ENCODE measurements around the gene ITPR1.

Gene ITPR1

GRCh38 chr3:4818164-4818563 is 325.0 kb downstream of the ITPR1 start:
- TF ChIP-seq SIN3A (IDR thresholded peaks at IDR 0.05; ENCODE audit: borderline replicate concordance, insufficient read depth, low read length) (no peak), POLR2AphosphoS5 (IDR thresholded peaks at IDR 0.05; ENCODE audit: low read depth, low read length) (no peak), TAF1 (IDR thresholded peaks at IDR 0.05; ENCODE audit: borderline replicate concordance, insufficient read depth, low read length) (no peak), REST (IDR thresholded peaks at IDR 0.05; ENCODE audit: insufficient read depth in 1 of 2, low read depth in 2 of 2, low read length in 2 of 2) (no peak), FOXP2 (optimal IDR thresholded peaks at IDR 0.05; ENCODE audit: borderline replicate concordance, extremely low read depth, extremely low read length, insufficient read depth) (no peak)

- TF ChIP-seq SIN3A (IDR thresholded peaks at IDR 0.05; ENCODE audit: borderline replicate concordance, insufficient read depth, low read length) (no peak), FOXP2 (optimal IDR thresholded peaks at IDR 0.05; ENCODE audit: borderline replicate concordance, extremely low read depth, extremely low read length, insufficient read depth) (no peak), REST (IDR thresholded peaks at IDR 0.05; ENCODE audit: insufficient read depth in 1 of 2, low read depth in 2 of 2, low read length in 2 of 2) (no peak), TAF1 (IDR thresholded peaks at IDR 0.05; ENCODE audit: borderline replicate concordance, insufficient read depth, low read length) (no peak), POLR2AphosphoS5 (IDR thresholded peaks at IDR 0.05; ENCODE audit: low read depth, low read length) (no peak)
Observed at GRCh38 chr3:4818986-4819693, 326.0 kb downstream of the ITPR1 start.

GRCh38 chr3:4819746-4820145 is 326.6 kb downstream of the ITPR1 start:
- no peak for TF ChIP-seq SIN3A (IDR thresholded peaks at IDR 0.05; ENCODE audit: borderline replicate concordance, insufficient read depth, low read length)
- TF ChIP-seq TAF1 (IDR thresholded peaks at IDR 0.05; ENCODE audit: borderline replicate concordance, insufficient read depth, low read length) = no peak
- no peak for TF ChIP-seq REST (IDR thresholded peaks at IDR 0.05; ENCODE audit: insufficient read depth in 1 of 2, low read depth in 2 of 2, low read length in 2 of 2)
- TF ChIP-seq POLR2AphosphoS5 (IDR thresholded peaks at IDR 0.05; ENCODE audit: low read depth, low read length) = no peak
- no peak for TF ChIP-seq FOXP2 (optimal IDR thresholded peaks at IDR 0.05; ENCODE audit: borderline replicate concordance, extremely low read depth, extremely low read length, insufficient read depth)

- TF ChIP-seq TAF1 (IDR thresholded peaks at IDR 0.05; ENCODE audit: borderline replicate concordance, insufficient read depth, low read length) (no peak), REST (IDR thresholded peaks at IDR 0.05; ENCODE audit: insufficient read depth in 1 of 2, low read depth in 2 of 2, low read length in 2 of 2) (no peak), FOXP2 (optimal IDR thresholded peaks at IDR 0.05; ENCODE audit: borderline replicate concordance, extremely low read depth, extremely low read length, insufficient read depth) (no peak), POLR2AphosphoS5 (IDR thresholded peaks at IDR 0.05; ENCODE audit: low read depth, low read length) (no peak), SIN3A (IDR thresholded peaks at IDR 0.05; ENCODE audit: borderline replicate concordance, insufficient read depth, low read length) (no peak)
Observed at GRCh38 chr3:4820296-4821121, 327.4 kb downstream of the ITPR1 start.

All from PFSK-1 (cell line).